GM12878 (cell line): ENCODE measurements around the gene TOX2. TPM values are rescaled to one million over a fixed set of nuclear protein-coding genes. Genes with fewer than 3 reads are reported as not detected.

ENCODE experiments used
- ATAC-seq: fragments of 200-7000 bp; cut with Tn5 transposase; 3 replicates; pipeline ENCODE4 v1.9.1; 2020; ENCODE audit warnings: mild to moderate bottlenecking, moderate library complexity
- BruUV-seq: library from RNA; stranded (reverse); fragments of 400-500 nt; replicated peaks from 2 replicates; lab custom pipeline; 2021; lab: Mats Ljungman, UMichigan
- CTCF ChIA-PET: fragments of 300-600 bp; sonication (Branson Sonifier 250); formaldehyde crosslinking; extraction: SDS; loops from one replicate; lab custom pipeline; 2021; ENCODE audit warnings: inconsistent platforms; lab: Yijun Ruan, JAX
- POLR2A ChIA-PET: fragments of 350-600 bp; formaldehyde crosslinking; extraction: SDS; loops from one replicate; lab custom pipeline; 2021; ENCODE audit warnings: inconsistent platforms; lab: Charles Lee
- RAD21 ChIA-PET: fragments of 300-600 bp; sonication (Branson Sonifier 250); formaldehyde crosslinking; loops from one replicate; lab custom pipeline; 2023; ENCODE audit warnings: antibody characterized with exemption; ENCODE audit not compliant: unreplicated experiment; lab: Charles Lee
- SMC1A ChIA-PET: fragments of 300-600 bp; sonication (Branson Sonifier 250); formaldehyde crosslinking; loops from one replicate; lab custom pipeline; 2023; ENCODE audit not compliant: unreplicated experiment, uncharacterized antibody; lab: Charles Lee
- DNase-seq: peaks from one replicate; pipeline ENCODE4 v3.0.0-alpha.2; 2011; ENCODE audit warnings: low read depth, low spot score
- FAIRE-seq: peaks from 3 replicates; lab custom pipeline; 2011; peaks lifted over from hg19 to GRCh38; lab: Jason Lieb, UNC
- H2AFZ ChIP-seq: 2 replicates; pipeline ENCODE4 v1.6.0; 2011; ENCODE audit warnings: low read depth, low read length, control low read depth; ENCODE audit not compliant: control insufficient read depth
- H3K27ac ChIP-seq: 2 replicates; pipeline ENCODE4 v1.5.1; 2011; ENCODE audit warnings: control low read depth; ENCODE audit not compliant: control insufficient read depth, insufficient read depth
- H3K27me3 ChIP-seq, 2 experiments: replicated peaks in 1 of 2; 2 replicates each; pipeline versions ENCODE4 v1.6.0 to v1.6.1; 2011; ENCODE audit warnings: low read length in 1 of 2; ENCODE audit not compliant: control insufficient read depth in 2 of 2, insufficient read depth in 2 of 2
- H3K36me3 ChIP-seq, 2 experiments: 2 replicates each; pipeline ENCODE4 v1.5.1; 2011; ENCODE audit warnings: low read length in 1 of 2; ENCODE audit not compliant: control insufficient read depth in 2 of 2, insufficient read depth in 2 of 2
- H3K4me1 ChIP-seq: 2 replicates; pipeline ENCODE4 v1.6.1; 2011; ENCODE audit warnings: mild to moderate bottlenecking, low read length, moderate library complexity, mixed read lengths; ENCODE audit not compliant: control insufficient read depth, insufficient read depth
- H3K4me2 ChIP-seq: 2 replicates; pipeline ENCODE4 v1.6.0; 2011; ENCODE audit warnings: control low read depth; ENCODE audit not compliant: control insufficient read depth, insufficient read depth
- H3K4me3 ChIP-seq: fragments of 200-600 bp; sonication (generic); 2 replicates; pipeline ENCODE4 v1.5.1; 2016
- H3K79me2 ChIP-seq: 2 replicates; pipeline ENCODE4 v1.6.0; 2011; ENCODE audit warnings: low read length; ENCODE audit not compliant: control insufficient read depth, insufficient read depth
- H3K9ac ChIP-seq: 2 replicates; pipeline ENCODE4 v1.8.0; 2011; ENCODE audit warnings: low read length, control low read depth, mixed read lengths; ENCODE audit not compliant: control insufficient read depth, insufficient read depth
- H3K9me3 ChIP-seq: replicated peaks from 3 replicates; pipeline ENCODE4 v1.5.1; 2011; ENCODE audit warnings: mild to moderate bottlenecking, low read length; ENCODE audit not compliant: control insufficient read depth, insufficient read depth
- H4K20me1 ChIP-seq: 2 replicates; pipeline ENCODE4 v1.6.0; 2011; ENCODE audit not compliant: control insufficient read depth, insufficient read depth
- ASH2L ChIP-seq: fragments of 300-600, 200-600 bp; sonication (generic); IDR thresholded peaks from 2 replicates; pipeline ENCODE4 v1.6.1; 2017; ENCODE audit warnings: low read depth, mild to moderate bottlenecking, borderline replicate concordance
- BACH1 ChIP-seq: fragments of 450-650 bp; IDR thresholded peaks from 2 replicates; pipeline ENCODE4 v1.6.1; 2017; ENCODE audit warnings: mild to moderate bottlenecking, borderline replicate concordance
- E2F8 ChIP-seq: fragments of 450-650 bp; IDR thresholded peaks from 2 replicates; pipeline ENCODE4 v1.6.1; 2018; ENCODE audit warnings: mild to moderate bottlenecking, low read depth, moderate library complexity; ENCODE audit not compliant: partially characterized antibody
- MEF2A ChIP-seq: IDR thresholded peaks from 2 replicates; pipeline ENCODE4 v1.6.1; 2011; ENCODE audit warnings: low read depth, mild to moderate bottlenecking, low read length, moderate library complexity; ENCODE audit not compliant: insufficient read depth
- NBN ChIP-seq: fragments of 450-650 bp; IDR thresholded peaks from 2 replicates; pipeline ENCODE4 v1.6.1; 2016
- PAX8 ChIP-seq: fragments of 450-650 bp; IDR thresholded peaks from 2 replicates; pipeline ENCODE4 v1.6.1; 2017; ENCODE audit warnings: mild to moderate bottlenecking, moderate library complexity
- POLR2AphosphoS5 ChIP-seq: IDR thresholded peaks from 2 replicates; pipeline ENCODE4 v1.6.1; 2011; ENCODE audit warnings: mild to moderate bottlenecking, low read length, inconsistent platforms
- RBBP5 ChIP-seq: fragments of 200-600 bp; sonication (generic); conservative IDR thresholded peaks from 2 replicates; pipeline ENCODE4 v1.6.1; 2016
- RFX5 ChIP-seq: IDR thresholded peaks from 2 replicates; pipeline ENCODE4 v1.6.1; 2011; ENCODE audit warnings: low read depth, low read length, improper control_type of control experiment
- SPI1 ChIP-seq: IDR thresholded peaks from 2 replicates; pipeline ENCODE4 v1.6.1; 2011; ENCODE audit warnings: low read depth, mild to moderate bottlenecking, low read length, moderate library complexity, borderline replicate concordance; ENCODE audit not compliant: insufficient read depth
- ZBTB4 ChIP-seq: fragments of 450-650 bp; formaldehyde crosslinking; IDR thresholded peaks from 2 replicates; pipeline ENCODE4 v1.4.0; 2022; ENCODE audit warnings: mild to moderate bottlenecking, moderate library complexity
- ZNF274 ChIP-seq: IDR thresholded peaks from one replicate; pipeline ENCODE4 v1.8.0; 2011; ENCODE audit not compliant: insufficient read length, insufficient read depth
- WGBS: methylation state at CpG from one replicate; pipeline ENCODE4 v1.1.6; 2016; ENCODE audit warnings: low lambda C conversion rate; ENCODE audit not compliant: insufficient replicate concordance, insufficient coverage; ENCODE audit errors: missing lambda C conversion rate; 5-methylcytosine and 5-hydroxymethylcytosine counted together
- in situ Hi-C: fragments of 300-500 bp; cut with MboI; formaldehyde crosslinking; loops from 9 replicates; pipeline ENCODE4 v1.14.3; 2018; ENCODE audit warnings: mixed read lengths
- intact Hi-C: fragments of 100-400 bp; cut with micrococcal nuclease; formaldehyde crosslinking; loops from one replicate; pipeline ENCODE4 v1.14.2; 2022; ENCODE audit not compliant: unreplicated experiment
- polyA plus RNA-seq, 11 experiments: library from polyadenylated mRNA; depleted of rRNA in 4 of 11; unstranded in 6 of 11; stranded (reverse) in 5 of 11; fragments of >200 nt; fragmentation: Nextera tagmentation in 4 of 11; fragmentation: Illumina TruSeq in 1 of 11; extraction: Ambion mirVana in 4 of 11; extraction: Trizol in 1 of 11; gene quantifications; 1 replicate in 1 of 11; 2 replicates in 10 of 11; pipeline versions ENCODE4 v1.2.1 to v1.2.3, GENCODE V29; 2011 to 2016; ENCODE audit warnings: inconsistent platforms in 2 of 11, missing spikeins in 2 of 11, low read depth in 1 of 11
- total RNA-seq, 4 experiments: library from RNA; depleted of rRNA in 3 of 4; stranded (reverse); fragments of >200 nt in 3 of 4; fragmentation: Illumina TruSeq in 1 of 4; extraction: Trizol in 1 of 4; gene quantifications; 2 replicates each; pipeline versions ENCODE4 v1.2.1 to v1.2.3, GENCODE V29; 2013 to 2021

Gene TOX2
- total and polyA plus RNA-seq, 10 of the 15 experiments (the other 5 are each of a cell fraction or from before 2014, with no cell fraction given), result 2.6 to 40.5 (median 7.9) TPM

- TF ChIP-seq E2F8, result no peak
- TF ChIP-seq ASH2L, result no peak
- no peak for TF ChIP-seq BACH1
- no peak for TF ChIP-seq RFX5
- TF ChIP-seq, all 136 proteins: peak for 0
These were observed 22.9 kb downstream of the TOX2 start (continued) for GRCh38 chr20:43937591-43937990.

GRCh38 chr20:43938017-43938655, 23.5 kb downstream of the TOX2 start:
- ATAC-seq (no peak), DNase-seq (no peak), FAIRE-seq (no peak)
- Histone ChIP-seq H3K4me1 (peaks cover 18% of the 10 kb centered on the region), H3K27ac (no peak overlapping the region), H3K79me2 (no peaks in the 10 kb centered on the region), H3K27me3 (no peaks in the 10 kb centered on the region), H3K4me2 (no peak overlapping the region), H4K20me1 (no peaks in the 10 kb centered on the region), H3K9me3 (no peaks in the 10 kb centered on the region), H3K4me3 (no peak overlapping the region), H2AFZ (no peak overlapping the region), H3K36me3 (no peaks in the 10 kb centered on the region), H3K9ac (no peak overlapping the region)
- WGBS, result 97% methylated on average over 12 of the region's 12 CpGs
- ChIA-PET POLR2A (interaction anchor here (0.9 kb wide), 1 partner anchor 19 kb away, joined by 4 read pairs; no protein-coding TSS in a partner anchor), SMC1A (interaction anchor here (1.0 to 11.0 kb wide), 8 partner anchors 9 to 188 kb away, joined by 3 to 111 read pairs (median 30); no protein-coding TSS in a partner anchor), CTCF (interaction anchor here (0.6 to 8.7 kb wide), 2 partner anchors 13 to 55 kb away, joined by 3 to 69 read pairs; no protein-coding TSS in a partner anchor), RAD21 (interaction anchor here (1.3 to 6.3 kb wide), 4 partner anchors 13 to 188 kb away, joined by 3 to 63 read pairs (median 4); no protein-coding TSS in a partner anchor)
- intact Hi-C loops, result no loop called here
- in situ Hi-C loops, result no loop called here
- TF ChIP-seq MEF2A (no peak), RBBP5 (no peak), ZBTB4 (CRISPR knock-in tag) (no peak), PAX8 (no peak), NBN (no peak), ZNF274 (no peak), SPI1 (no peak), POLR2AphosphoS5 (no peak)
- BruUV-seq, result no TSS peak
